Transverse colon (tissue), 4 donors: ENCODE measurements around the gene SHISA7.

Experiments
- CTCF ChIP-seq, 5 experiments: fragments of 200-600 bp in 3 of 5; fragments of 450-650 bp in 2 of 5; sonication (generic) in 3 of 5; IDR thresholded peaks; 1 replicate in 2 of 5; 2 replicates in 3 of 5; pipeline ENCODE4 v1.5.1; 2016 to 2017; ENCODE audit warnings: antibody characterized with exemption in 5 of 5, inconsistent platforms in 3 of 5, mild to moderate bottlenecking in 2 of 5, moderate library complexity in 1 of 5
- EP300 ChIP-seq: sonication (generic); formaldehyde crosslinking; IDR thresholded peaks from one replicate; pipeline ENCODE4 v1.6.1; 2017; ENCODE audit warnings: antibody characterized with exemption, low read depth
- POLR2A ChIP-seq: fragments of 450-650 bp; IDR thresholded peaks from one replicate; pipeline ENCODE4 v1.6.1; 2016; ENCODE audit warnings: antibody characterized with exemption, mild to moderate bottlenecking, moderate library complexity
- POLR2AphosphoS5 ChIP-seq, 3 donors: sonication (generic); formaldehyde crosslinking; IDR thresholded peaks; one replicate each; pipeline ENCODE4 v1.6.1; 2016; ENCODE audit warnings: antibody characterized with exemption in 3 of 3

GRCh38 chr19:55400281-55401087, 42.6 kb downstream of the SHISA7 start:
- no peak for TF ChIP-seq CTCF (IDR thresholded peaks at IDR 0.05)
- no peak for TF ChIP-seq EP300
- TF ChIP-seq POLR2AphosphoS5 (IDR thresholded peaks at IDR 0.05): no peak
- no peak for TF ChIP-seq POLR2A
